Left colon (tissue), 2 donors: ENCODE data around the gene CNDP2. TPM values are rescaled to one million over a fixed set of nuclear protein-coding genes. Genes with fewer than 3 reads are reported as not detected.

Experiments used
- ATAC-seq: fragments of 200-7000 bp; cut with Tn5 transposase; one replicate; pipeline ENCODE4 v1.9.1; 2020; ENCODE audit warnings: mild to moderate bottlenecking, moderate library complexity
- DNase-seq, 2 donors: peaks; one replicate each; pipeline ENCODE4 v3.0.0-alpha.2; 2020
- intact Hi-C, 2 donors: fragments of 100-400 bp; cut with DNase I in 1 of 2; cut with micrococcal nuclease in 1 of 2; formaldehyde crosslinking; loops; one replicate each; pipeline versions ENCODE4 v1.11.2 to v1.14.0; 2022; cut with DNase I, micrococcal nuclease
- long read RNA-seq: library from polyadenylated mRNA; unstranded; transcript quantifications from one replicate; pipeline ENCODE4 v2.0.0, GENCODE V29; 2021
- total RNA-seq, 2 donors: library from RNA; stranded (reverse); fragmentation: NEBNext Ultra II Directional; extraction: Animal tissue kit (Norgen Biotek cat#: 25700); gene quantifications; one replicate each; pipeline ENCODE4 v1.2.1, GENCODE V29; 2021
- donor health status: DM: no; HTN: no; CAD: no.
- donor health status: DM: yes; HTN: yes; CAD: no.

Gene CNDP2
- 100 to 1,000 TPM; 195 to 222 TPM for total RNA-seq
- long read RNA-seq, full-length matches to known transcripts: 431 of 581 reads
- long read RNA-seq, partial matches to known transcripts: 88 of 581 reads
- long read RNA-seq, other reads (novel, unspliced or antisense): 62 of 581 reads

GRCh38 chr18:74495581-74496507, at the start of gene CNDP2:
Gene CNDP2, plus strand, starts transcription at chr18:74496363. Its CDS starts 3,611 bp downstream, at chr18:74499974.
- ATAC-seq (peak; percentile 88), DNase-seq (peak; percentile 100)
- intact Hi-C loops: no loop called here

DNA sequence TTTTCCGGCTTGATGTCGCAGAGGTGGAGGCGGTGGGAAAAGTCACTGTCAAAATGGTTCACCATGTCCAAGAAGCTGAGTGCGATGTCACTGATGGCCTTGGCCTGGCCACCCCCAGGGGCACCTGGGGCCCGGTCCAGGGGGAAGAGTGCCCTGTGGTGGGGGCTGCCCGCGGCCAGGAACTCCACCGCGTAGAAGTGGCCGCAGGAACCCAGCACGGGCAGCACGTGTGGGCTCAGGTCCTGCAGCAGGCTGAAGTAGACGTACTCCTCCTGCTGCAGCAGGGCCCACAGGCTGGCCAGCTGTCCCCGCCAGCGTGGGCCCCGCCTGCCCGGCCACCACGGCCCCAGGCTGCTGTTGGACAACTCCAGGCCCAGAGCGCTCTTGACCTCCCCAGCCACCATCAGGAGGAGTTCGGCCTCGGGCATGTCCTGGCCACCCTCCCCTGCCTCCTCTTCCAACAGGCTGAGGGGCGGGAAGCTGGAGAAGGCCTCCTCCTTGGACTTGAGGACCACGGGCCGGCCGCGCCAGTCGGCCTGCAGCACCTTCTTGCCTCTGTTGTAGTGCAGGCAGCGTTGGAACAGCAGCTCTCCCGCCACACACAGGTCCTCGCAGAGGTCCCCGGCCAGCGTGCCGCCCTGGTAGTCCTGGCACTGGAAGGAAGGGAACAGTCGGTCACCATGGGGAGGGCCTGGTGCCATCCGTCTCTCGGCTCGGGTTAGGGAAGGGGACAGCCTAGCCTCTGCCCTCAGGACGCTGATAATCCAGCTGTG, 49.3 kb upstream of the CNDP2 start:
- no peak for DNase-seq
- no peak for ATAC-seq
- intact Hi-C loops: no loop called here

DNA sequence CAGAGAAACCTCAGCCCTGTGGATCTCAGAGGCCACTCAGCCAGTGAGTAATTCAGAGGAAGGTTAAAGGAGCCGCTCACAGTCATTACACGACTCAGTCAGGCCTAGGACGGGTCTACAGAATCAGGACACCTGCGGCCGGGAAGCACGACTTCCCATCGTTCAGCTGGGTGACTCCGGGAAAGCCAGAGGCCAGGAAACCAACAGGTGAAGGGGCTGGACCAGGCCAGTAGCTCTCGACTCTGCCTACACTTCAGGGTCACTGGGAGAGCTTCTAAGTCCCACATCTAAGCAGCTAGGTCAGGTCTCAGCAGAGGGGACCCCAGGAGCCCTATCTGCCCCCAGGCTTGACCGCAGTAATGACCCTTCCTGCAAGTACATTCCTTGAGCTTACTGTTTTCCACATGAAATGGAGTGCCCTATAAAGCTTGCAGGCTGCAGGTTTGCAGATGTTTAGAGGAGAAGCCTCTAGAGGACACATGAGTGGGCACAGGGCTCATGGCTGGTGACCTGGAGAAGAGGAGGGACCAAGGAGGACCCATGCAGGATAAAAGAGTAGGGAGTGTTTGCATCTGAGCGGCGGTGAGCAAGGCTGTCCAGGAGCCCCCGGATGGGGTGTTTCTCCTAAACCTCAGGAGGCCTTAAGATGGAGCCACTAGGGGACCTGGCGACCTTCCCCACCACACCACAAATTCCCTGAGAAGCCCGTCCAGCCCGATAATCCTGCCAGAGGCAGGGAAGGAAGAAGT, 48.6 kb upstream of the CNDP2 start:
- intact Hi-C loops: no loop called here
- no peak for ATAC-seq
- no peak for DNase-seq

DNA sequence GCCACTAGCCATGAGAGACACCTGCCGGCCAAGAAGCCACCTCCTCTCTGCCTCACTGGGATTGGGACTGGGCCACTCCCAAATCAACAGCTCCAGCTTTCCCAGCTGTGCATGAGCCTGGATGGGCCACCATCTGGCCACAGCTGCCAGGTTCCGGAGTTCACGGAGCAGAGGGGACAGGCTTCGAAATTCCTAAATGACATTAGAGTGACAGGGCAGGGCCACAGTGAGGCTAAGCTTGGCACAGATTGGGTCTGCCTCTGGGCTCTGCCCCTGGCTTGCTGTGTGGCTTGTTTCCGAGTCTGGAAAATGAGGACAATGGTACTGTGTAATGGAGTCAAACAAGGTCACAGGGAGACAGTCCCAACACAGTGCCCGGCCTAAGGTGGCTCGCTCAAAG, 45.5 kb upstream of the CNDP2 start:
- intact Hi-C loops: no loop called here
- ATAC-seq: peak; percentile 21

GRCh38 chr18:74451148-74451547, 45.0 kb upstream of the CNDP2 start:
- intact Hi-C loops: no loop called here
- no peak for DNase-seq

More for the DNA sequence above, 45.5 kb upstream of the CNDP2 start:
- DNase-seq: no peak

DNA sequence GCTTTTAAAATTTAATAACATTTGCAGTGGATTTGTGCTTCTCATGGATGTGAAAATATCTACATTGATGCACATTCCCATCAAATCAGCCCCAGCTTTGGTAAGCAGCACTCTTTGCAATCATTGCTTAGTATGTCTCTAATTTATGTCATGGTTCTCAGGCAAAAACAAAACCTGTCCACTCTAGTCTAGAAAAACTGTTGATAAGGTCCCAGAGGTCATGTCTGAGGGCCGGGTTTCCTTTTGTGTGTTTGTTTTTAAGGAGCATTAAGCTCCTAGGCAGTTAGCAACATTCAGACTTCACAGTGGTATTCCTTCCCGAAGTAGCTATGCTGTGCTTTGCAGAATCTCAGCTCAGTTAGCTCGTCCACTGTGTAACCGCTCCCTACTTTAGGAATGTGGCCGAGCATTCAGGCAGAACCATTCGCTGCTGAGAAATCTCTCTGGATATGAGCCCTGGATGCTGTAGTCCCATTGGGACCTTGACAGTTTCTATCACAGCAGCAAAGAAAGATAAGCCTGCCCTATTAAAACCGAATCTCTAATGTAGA, 43.1 kb upstream of the CNDP2 start:
- ATAC-seq: no peak
- no peak for DNase-seq
- intact Hi-C loops: no loop called here

More at GRCh38 chr18:74451148-74451547, 45.0 kb upstream of the CNDP2 start:
- peak; percentile 80 for ATAC-seq

- ATAC-seq: no peak
- intact Hi-C loops: no loop called here
- DNase-seq: no peak
These were observed 42.4 kb upstream of the CNDP2 start for GRCh38 chr18:74453642-74454198.

DNA sequence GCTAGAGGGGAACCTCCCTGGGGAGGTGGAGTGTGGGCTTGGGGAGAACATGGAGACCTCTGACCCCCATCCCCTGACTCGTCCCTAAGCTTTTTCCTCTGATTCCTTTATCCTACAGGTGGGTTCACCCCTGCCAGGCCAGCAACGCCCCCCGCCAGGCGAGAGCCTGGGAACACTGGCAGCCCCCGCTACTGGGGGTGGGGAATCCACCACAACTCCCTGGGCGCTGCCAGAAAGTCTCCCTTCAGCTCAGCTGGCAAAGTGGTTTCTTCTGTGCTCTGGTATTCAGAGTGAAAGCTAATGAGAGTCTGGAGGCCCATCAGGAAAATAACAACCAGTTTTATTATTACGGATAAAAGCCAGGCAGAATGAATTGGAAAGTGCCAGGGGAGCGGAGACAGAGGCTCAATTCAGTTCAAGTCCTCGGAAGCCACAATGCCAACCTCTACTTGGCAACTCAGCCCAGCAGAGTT, 41.8 kb upstream of the CNDP2 start:
- DNase-seq (peak in 1 of 2 donors; percentile 14), ATAC-seq (no peak)
- intact Hi-C loops: no loop called here

- ATAC-seq: no peak
- no peak for DNase-seq
- intact Hi-C loops: no loop called here
These were observed 40.8 kb upstream of the CNDP2 start for GRCh38 chr18:74455386-74455785.

DNA sequence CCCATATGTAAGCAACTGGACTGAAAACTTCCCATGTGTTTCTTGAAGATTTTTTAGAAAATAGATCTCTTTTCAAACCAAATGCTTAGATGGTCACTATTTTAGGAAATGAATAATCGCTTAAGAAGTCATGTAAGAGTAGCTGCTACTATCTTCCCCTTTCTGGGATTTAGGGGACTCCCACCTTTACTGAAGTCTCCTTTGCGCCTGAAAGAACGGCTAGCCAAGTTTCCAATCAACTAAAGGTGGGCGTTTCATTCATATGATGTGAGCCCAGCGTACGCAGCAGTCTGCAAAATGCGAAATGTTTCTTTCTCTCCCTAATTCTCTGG, 40.2 kb upstream of the CNDP2 start:
- DNase-seq (no peak), ATAC-seq (no peak)
- intact Hi-C loops: no loop called here

DNA sequence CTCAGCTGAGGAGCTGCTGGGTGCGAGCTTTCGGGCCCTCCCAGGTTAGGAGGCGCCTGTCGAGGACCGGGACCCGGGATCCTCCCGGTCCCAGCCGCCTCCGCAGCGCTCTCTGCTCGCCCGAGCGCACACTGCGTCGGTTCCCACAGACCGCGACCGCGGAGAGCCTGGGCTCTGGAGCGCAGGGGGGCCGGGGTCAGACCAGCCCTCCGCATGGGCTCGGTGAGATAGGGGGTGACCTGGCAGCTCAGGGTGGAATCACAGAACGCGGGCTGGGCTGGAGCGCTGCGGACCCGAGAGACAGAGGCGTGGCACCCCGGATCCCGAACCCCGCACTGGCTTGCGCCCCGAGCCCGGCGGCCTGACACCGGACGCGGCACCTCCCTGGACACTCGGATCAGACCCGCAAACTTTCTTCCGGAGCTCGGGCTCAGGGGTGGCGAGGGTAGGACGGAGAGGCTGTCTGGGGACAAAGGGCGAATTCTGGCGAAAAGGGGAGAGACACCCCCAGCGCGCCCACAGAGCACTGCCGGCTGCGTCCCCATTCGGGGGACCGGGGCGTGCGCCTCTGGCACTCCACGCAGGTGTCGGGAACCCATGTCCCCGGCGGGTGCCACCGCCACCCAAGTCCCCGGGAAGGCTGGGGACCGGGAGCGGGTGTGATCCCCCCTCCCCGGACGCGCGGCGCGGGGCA, 39.7 kb upstream of the CNDP2 start:
- ATAC-seq: no peak
- intact Hi-C loops: no loop called here
- peak in 1 of 2 donors; percentile 19 for DNase-seq

DNA sequence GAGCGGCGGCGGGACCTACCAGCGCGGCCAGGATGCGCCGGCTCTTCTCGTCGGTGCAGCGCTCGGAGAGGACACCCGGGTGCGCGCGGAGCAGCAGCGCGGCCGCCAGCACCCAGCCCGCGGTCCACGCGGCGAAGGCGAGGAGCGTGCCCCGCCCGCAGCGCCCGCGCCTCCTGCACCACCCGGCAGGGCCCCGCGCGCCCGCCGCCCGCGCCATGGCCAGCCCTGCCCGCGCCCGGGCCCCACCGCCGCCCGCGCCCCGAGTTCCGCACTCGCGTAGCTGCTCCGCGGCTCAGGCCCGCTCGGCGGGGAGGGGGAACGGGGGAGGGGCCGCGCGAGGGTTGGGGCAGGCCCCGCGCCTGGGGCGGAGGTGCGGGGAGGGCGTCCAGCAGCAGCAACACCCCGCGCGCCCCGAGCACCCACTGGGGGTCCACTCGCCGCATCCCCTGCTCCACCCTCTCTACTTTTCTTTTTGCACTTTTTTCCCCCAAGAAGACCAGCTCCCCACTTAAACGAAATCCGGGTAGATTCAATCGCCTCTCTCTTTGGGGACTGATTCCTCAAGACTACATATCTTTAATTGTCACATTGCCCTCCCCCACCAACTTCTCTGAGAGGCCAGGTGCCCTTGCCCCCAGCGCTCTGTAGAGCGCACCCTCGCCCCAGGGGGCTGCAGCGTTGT, 39.0 kb upstream of the CNDP2 start, which contains the start of gene DIPK1C:
Gene DIPK1C, minus strand, starts transcription at position 266 of the 682 bp plus-strand sequence. Its CDS starts 49 bp downstream, at position 217.
- intact Hi-C loops: no loop called here
- DNase-seq (peak in 1 of 2 donors; percentile 16), ATAC-seq (peak; percentile 25)

GRCh38 chr18:74457725-74458421, 38.3 kb upstream of the CNDP2 start:
- DNase-seq (peak in 1 of 2 donors; percentile 9), ATAC-seq (no peak)
- intact Hi-C loops: no loop called here

DNA sequence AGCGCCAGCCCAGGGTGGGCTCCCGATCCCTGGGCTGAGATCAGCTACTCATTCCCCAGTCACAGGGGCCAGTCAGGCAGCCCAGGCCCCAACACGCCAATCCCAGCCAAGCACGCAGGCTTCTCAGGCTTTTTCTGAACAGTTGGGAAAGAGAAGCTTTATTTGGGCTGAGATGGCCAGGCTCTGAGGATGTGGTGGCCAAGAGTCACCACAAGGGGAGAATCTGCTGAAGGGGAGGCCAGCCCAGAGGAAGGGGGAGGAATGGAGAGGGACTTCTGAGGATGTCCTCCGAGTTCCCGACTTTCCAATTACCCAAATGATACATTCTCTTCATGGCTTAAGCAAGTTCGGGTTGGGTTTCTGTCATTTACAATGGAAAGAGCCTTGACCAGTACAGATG, 36.3 kb upstream of the CNDP2 start:
- ATAC-seq (no peak), DNase-seq (no peak)
- intact Hi-C loops: no loop called here

- intact Hi-C loops: no loop called here
- DNase-seq: no peak
- ATAC-seq: no peak
These were observed 35.3 kb upstream of the CNDP2 start for GRCh38 chr18:74460825-74461224.

DNA sequence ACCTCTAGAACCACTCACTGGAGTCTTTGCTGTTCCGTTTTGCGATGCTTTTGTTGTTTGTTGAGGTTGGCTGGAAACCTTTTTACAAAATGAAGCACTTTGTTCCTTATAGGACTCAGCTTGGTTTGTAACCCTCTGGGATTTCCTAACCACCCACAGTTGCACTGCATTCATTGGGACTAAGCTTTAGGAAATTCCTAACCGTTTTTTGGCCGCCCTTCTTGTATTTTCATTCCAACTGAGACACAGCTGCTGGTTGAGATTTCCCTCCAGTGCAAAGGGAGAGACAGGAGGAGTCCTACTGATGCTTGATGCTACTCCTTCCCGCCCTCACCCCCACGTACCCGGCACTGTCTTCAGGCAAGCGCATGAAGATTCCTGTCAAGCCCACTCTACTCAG, 32.9 kb upstream of the CNDP2 start:
- ATAC-seq (no peak), DNase-seq (no peak)

GRCh38 chr18:74463983-74464382, 32.2 kb upstream of the CNDP2 start:
- intact Hi-C loops: no loop called here
- ATAC-seq (no peak), DNase-seq (no peak)

More for the DNA sequence above, 32.9 kb upstream of the CNDP2 start:
- intact Hi-C loops: no loop called here
